Heart right ventricle (tissue), 16 donors: ENCODE measurements around the gene SHQ1. TPM values are rescaled to one million over a fixed set of nuclear protein-coding genes. Genes with fewer than 3 reads are reported as not detected.

Source experiments
- ATAC-seq, 8 donors: fragments of 200-7000 bp; cut with Tn5 transposase; one replicate each; pipeline ENCODE4 v1.9.1; 2020; ENCODE audit warnings: mild to moderate bottlenecking in 8 of 8, moderate library complexity in 8 of 8, moderate number of reproducible peaks in 1 of 8
- DNase-seq, 2 donors: peaks; one replicate each; pipeline ENCODE4 v3.0.0-alpha.2; 2020
- H3K27ac ChIP-seq, 10 donors: fragments of 200-600 bp; sonication (generic) in 2 of 10; one replicate each; pipeline versions ENCODE4 v1.5.0 to v1.8.0; 2020 to 2022; ENCODE audit warnings: mild to moderate bottlenecking in 3 of 10
- H3K27me3 ChIP-seq, 7 donors: fragments of 200-600 bp; one replicate each; pipeline ENCODE4 v1.8.0; 2021 to 2022; ENCODE audit warnings: mild to moderate bottlenecking in 2 of 7
- H3K36me3 ChIP-seq, 9 donors: fragments of 200-600 bp; sonication (generic) in 1 of 9; one replicate each; pipeline versions ENCODE4 v1.5.0 to v1.8.0; 2020 to 2022; ENCODE audit warnings: mild to moderate bottlenecking in 2 of 9
- H3K4me1 ChIP-seq, 9 donors: fragments of 200-600 bp; sonication (generic) in 1 of 9; one replicate each; pipeline versions ENCODE4 v1.5.0 to v1.8.0; 2020 to 2022; ENCODE audit warnings: mild to moderate bottlenecking in 4 of 9
- H3K4me3 ChIP-seq, 10 donors: fragments of 200-600 bp; sonication (generic) in 2 of 10; one replicate each; pipeline versions ENCODE4 v1.5.0 to v1.8.0; 2020 to 2022; ENCODE audit warnings: mild to moderate bottlenecking in 7 of 10, moderate library complexity in 2 of 10
- H3K9me3 ChIP-seq, 11 donors: fragments of 200-600 bp in 10 of 11; sonication (generic) in 2 of 11; one replicate each; pipeline versions ENCODE4 v1.5.0 to v1.8.0; 2013 to 2022; ENCODE audit warnings: mild to moderate bottlenecking in 2 of 11, control low read depth in 1 of 11, moderate library complexity in 1 of 11
- WGBS, 2 donors: extraction: QIAGEN DNeasy Blood & Tissue Kit; methylation state at CpG; one replicate each; pipeline ENCODE4 v1.1.7; 2013; ENCODE audit warnings: inconsistent platforms in 1 of 2; 5-methylcytosine and 5-hydroxymethylcytosine counted together
- intact Hi-C, 10 donors: fragments of 100-400 bp; cut with DNase I; formaldehyde crosslinking; loops; one replicate each; pipeline versions ENCODE4 v1.11.1 to v1.14.2; 2022
- polyA plus RNA-seq, 2 donors: library from polyadenylated mRNA; stranded (reverse); fragments of 200-250 nt; gene quantifications; one replicate each; pipeline ENCODE4 v1.2.3, GENCODE V29; 2013
- total RNA-seq, 10 donors: library from RNA; stranded (reverse); fragmentation: NEBNext Ultra II Directional in 3 of 10; extraction: Animal tissue kit (Norgen Biotek cat#: 25700) in 3 of 10; gene quantifications; one replicate each; pipeline versions ENCODE4 v1.2.1 to v1.2.4, GENCODE V29; 2021 to 2023
- TF ChIP-seq, protein P1 (sequence below), 9 donors: fragments of 200-600 bp; sonication (generic) in 2 of 9; IDR thresholded peaks; one replicate each; pipeline versions ENCODE4 v1.5.0 to v1.8.0; 2021 to 2022; ENCODE audit warnings: antibody characterized with exemption in 9 of 9, mild to moderate bottlenecking in 5 of 9, moderate library complexity in 1 of 9
- donor health status: Arrhythmogenic right ventricular cardiomyopathy.
- donor health status: ischemic (EF 13 %, LVEDD 7.1; RV severe dilation, severe dysfunction).
- donor health status: healthy with polysubstance abuse.
- donor health status: DM: no; HTN: yes; CAD: no.
- donor health status: DM: no; HTN: no; CAD: no.
- donor health status: ischemic (EF 25% LVEDD 6.9; RV normal size, moderate dysfunction).
- donor health status: ischemic (EF 25% LVEDD 5.7; RV mildly dilated, moderate dysfunction).
- donor health status: healthy.
- donor health status: DM: yes; HTN: yes; CAD: no.
- donor health status: Ischemic cardiomyopathy.
- donor health status: ischemic (EF 35%, LVEDD 5.7; RV mildly dilated, moderate dysfunction).
- donor health status: nonischemic (EF 11% LVEDD 7.7; RV severe dilation, severe dysfunction).
- donor health status: DM: yes; HTN: yes; CAD: no.
- donor health status: PGD.
- donor health status: ischemic (EF 29% LVEDD 5.4; RV normal size, mild dysfunction).
- donor health status: nonischemic (EF 23%, LVEDD 6.1; RV moderate dilation, normal function).

SHQ1 gene
- total and polyA plus RNA-seq, 12 donors = 8.0 to 24.0 (median 17.2) TPM

DNA sequence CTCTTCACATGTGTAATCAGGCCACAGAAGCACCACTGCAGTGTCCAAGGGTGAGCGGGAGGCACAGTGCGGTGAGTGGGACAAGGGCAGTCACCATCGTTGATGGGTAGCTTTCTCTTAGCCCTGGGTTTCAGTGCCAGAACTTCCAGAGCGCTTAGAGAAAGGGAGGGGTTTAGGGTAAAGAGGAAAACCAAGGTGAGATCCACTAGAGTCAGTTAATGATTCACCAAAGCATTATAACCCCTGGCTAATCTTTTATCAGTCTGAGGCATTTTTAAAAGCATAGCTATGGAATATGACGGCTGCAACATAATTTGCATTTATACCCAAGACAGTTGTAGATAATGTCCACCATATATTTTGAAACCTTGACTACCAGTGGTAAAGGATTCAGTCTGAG lies 94.8 kb downstream of the SHQ1 start:
- Histone ChIP-seq H3K36me3 (peaks cover 0 to 19% (median 0%) of the 10 kb centered on the region in 9 donors), H3K4me3 (no peak overlapping the region), H3K9me3 (no peaks in the 10 kb centered on the region), H3K27me3 (no peaks in the 10 kb centered on the region), H3K4me1 (peaks cover 0 to 9% (median 0%) of the 10 kb centered on the region in 9 donors), H3K27ac (no peak overlapping the region)
- intact Hi-C loops = no loop called here
- no peak for ATAC-seq
- WGBS, 2 donors = 94 to 96% methylated on average over 5 of the region's 5 CpGs
- TF ChIP-seq, protein P1, sequence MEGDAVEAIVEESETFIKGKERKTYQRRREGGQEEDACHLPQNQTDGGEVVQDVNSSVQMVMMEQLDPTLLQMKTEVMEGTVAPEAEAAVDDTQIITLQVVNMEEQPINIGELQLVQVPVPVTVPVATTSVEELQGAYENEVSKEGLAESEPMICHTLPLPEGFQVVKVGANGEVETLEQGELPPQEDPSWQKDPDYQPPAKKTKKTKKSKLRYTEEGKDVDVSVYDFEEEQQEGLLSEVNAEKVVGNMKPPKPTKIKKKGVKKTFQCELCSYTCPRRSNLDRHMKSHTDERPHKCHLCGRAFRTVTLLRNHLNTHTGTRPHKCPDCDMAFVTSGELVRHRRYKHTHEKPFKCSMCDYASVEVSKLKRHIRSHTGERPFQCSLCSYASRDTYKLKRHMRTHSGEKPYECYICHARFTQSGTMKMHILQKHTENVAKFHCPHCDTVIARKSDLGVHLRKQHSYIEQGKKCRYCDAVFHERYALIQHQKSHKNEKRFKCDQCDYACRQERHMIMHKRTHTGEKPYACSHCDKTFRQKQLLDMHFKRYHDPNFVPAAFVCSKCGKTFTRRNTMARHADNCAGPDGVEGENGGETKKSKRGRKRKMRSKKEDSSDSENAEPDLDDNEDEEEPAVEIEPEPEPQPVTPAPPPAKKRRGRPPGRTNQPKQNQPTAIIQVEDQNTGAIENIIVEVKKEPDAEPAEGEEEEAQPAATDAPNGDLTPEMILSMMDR (IDR thresholded peaks at IDR 0.05) = no peak
- no peak for DNase-seq

DNA sequence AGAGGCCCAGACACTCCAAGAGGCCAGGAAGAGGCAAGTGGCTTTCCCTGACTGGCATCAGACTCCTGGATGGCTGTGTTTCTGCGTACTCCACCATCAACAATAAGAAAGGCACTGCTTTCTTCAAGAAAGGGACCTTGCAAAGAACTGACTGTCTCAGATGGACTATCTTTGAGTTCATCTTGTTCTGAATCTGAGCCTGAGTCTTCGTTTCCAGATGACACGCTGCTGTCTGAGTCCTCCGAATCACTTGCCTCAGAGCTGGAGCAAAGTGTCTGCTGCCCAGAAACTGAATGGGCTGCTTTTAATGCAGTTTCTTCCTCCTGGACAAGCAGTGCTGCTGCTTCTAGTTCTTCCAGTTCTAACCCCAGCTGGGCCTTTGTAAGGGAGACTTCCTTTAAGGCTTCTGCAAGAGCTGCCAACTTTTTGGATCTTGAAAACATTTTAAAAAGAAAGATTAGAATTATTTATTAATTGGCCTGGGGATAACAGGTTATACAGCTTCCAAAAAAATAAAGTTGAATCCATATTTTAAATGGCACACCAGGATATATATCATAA lies 97.8 kb downstream of the SHQ1 start:
- DNase-seq = no peak
- Histone ChIP-seq H3K27me3 (no peaks in the 10 kb centered on the region), H3K4me3 (no peak overlapping the region), H3K36me3 (peaks cover 0 to 19% (median 0%) of the 10 kb centered on the region in 9 donors), H3K27ac (no peak overlapping the region), H3K4me1 (peaks cover 0 to under 1% (median 0%) of the 10 kb centered on the region in 9 donors), H3K9me3 (no peaks in the 10 kb centered on the region)
- TF ChIP-seq, protein P1 (IDR thresholded peaks at IDR 0.05) = no peak
- intact Hi-C loops = no loop called here
- no peak for ATAC-seq
- WGBS, 2 donors = 72 to 78% methylated on average over 4 of the region's 4 CpGs

DNA sequence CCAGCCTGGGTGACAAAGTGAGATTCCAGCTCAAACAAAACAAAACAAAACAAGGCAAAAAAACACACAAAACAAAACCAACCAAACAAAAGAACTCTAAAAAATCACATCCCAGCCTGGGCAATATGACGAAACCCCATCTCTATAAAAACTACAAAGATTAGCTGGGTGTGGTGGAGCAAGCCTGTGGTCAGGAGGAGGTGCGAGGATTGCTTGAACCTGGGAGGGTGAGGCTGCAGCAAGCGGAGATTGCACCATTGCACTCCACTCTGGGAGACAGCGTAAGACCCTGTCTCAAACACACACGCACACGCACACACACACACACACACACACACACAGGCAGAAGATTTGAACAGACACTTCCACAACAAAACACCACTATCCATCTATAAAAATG lies 99.6 kb downstream of the SHQ1 start:
- ATAC-seq (no peak), DNase-seq (no peak)
- TF ChIP-seq, protein P1 (IDR thresholded peaks at IDR 0.05) = no peak
- Histone ChIP-seq H3K4me3 (no peak overlapping the region), H3K9me3 (no peaks in the 10 kb centered on the region), H3K4me1 (peaks cover 0 to 11% (median 0%) of the 10 kb centered on the region in 9 donors), H3K36me3 (peaks cover 0 to 19% (median 0%) of the 10 kb centered on the region in 9 donors), H3K27me3 (no peaks in the 10 kb centered on the region), H3K27ac (no peak overlapping the region)
- WGBS, 2 donors = 91 to 97% methylated on average over 6 of the region's 6 CpGs
- intact Hi-C loops = no loop called here

DNA sequence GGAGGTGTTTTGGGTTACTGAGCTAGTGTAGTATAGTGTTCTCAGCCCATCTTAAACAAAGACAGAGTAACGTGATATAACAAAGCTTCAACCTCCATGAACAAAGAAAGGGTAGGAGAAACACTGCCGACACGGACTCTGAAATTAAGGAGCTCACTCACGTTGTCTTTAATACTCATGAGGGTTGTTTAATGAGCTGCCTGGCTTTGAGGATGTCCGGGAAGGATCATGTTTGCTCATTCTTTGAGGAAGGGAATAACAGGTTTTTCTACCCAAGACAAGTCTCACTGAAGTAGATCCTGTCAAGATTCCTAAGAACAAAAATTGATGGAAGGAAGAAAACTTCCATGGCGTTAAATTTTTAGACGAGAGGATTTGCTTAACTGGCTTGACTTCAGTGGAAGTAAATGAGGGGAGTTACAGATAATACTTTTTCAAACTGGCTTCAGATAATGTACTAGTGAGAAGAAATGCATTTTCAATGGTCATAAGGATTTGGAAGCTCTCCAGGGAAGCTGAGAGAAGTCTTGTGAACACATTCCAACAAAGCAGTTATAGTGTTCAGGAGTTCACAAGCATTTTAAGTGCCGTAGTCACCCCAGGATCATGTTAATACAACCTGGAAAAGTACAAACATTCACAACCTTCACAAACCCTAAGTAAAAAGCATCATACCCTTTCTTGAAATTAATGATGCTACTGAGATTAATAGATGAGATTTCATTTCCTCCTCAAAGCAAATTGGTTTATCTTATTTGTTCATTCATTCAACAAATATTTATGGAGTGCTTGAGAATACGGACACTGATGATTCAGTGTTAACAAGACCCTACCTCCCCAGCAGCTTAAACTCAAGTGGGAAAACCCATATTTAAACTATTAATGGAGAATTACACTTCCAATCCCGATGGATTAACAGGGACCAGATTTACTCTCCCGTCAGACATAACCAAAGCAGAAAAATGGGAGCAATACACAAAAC lies 101.5 kb downstream of the SHQ1 start:
- intact Hi-C loops = no loop called here
- TF ChIP-seq, protein P1 (IDR thresholded peaks at IDR 0.05) = no peak
- DNase-seq (no peak), ATAC-seq (no peak)
- no peak overlapping the region for H3K27ac ChIP-seq
- 70% methylated on average over 11 of the region's 11 CpGs for WGBS, 2 donors
- no peaks in the 10 kb centered on the region for H3K9me3 ChIP-seq
- no peak overlapping the region for H3K4me3 ChIP-seq
- peaks cover 0 to 11% (median 0%) of the 10 kb centered on the region in 9 donors for H3K36me3 ChIP-seq
- H3K4me1 ChIP-seq = peaks cover 0 to 11% (median 0%) of the 10 kb centered on the region in 9 donors
- no peaks in the 10 kb centered on the region for H3K27me3 ChIP-seq
